SU-DHL-6 (cell line): ENCODE data around the gene TNKS1BP1.

Experiments used
- EZH2phosphoT487 ChIP-seq: fragments of 200-600 bp; sonication (generic), shearing (Covaris generic); conservative IDR thresholded peaks from 2 replicates; pipeline ENCODE4 v1.6.1; 2018; ENCODE audit warnings: mild to moderate bottlenecking, antibody characterized with exemption, low read length, moderate library complexity, mixed read lengths
- TF ChIP-seq, protein P1 (sequence below): fragments of 200-600 bp; sonication (generic); IDR thresholded peaks from one replicate; pipeline ENCODE4 v1.5.1; 2017; ENCODE audit warnings: antibody characterized with exemption, mild to moderate bottlenecking, low read length, moderate library complexity; ENCODE audit not compliant: insufficient read depth, poor library complexity, severe bottlenecking

DNA sequence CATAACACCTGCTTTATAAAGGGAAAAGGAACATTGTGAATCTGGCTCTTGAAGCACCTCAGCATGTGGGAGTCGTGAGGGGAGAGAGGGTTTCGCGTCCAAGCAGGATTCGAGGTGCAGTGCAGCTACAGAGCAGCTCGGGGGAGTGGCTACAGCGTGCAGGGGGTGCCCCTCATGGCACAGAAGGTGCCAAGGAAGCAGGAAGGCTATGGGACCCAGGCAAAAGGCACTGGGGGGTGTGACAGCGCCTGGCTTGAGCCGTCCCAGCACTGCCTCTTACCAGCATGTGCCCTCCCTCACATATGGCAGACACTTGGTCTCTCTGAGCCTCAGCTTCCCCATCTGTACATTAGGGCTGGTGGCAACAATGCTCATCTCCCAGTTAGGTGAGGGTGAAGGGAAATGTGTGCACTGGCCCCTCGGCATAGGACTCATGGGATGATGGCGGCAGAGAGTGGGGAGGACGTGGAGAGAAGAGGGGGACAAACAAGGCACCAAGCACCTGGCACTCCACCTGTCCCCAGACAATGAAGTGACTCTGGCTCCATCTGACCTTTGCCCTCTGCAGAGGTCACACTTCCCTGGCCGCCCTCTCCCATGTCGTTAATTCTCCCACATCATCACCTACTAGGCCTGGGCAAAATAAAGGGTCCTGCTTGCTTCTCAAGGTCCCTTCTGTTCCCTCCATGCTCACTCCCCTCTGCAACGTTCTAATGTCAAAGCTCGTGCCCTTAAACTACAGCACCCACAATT, 10.4 kb downstream of the TNKS1BP1 start:
- TF ChIP-seq, protein P1, sequence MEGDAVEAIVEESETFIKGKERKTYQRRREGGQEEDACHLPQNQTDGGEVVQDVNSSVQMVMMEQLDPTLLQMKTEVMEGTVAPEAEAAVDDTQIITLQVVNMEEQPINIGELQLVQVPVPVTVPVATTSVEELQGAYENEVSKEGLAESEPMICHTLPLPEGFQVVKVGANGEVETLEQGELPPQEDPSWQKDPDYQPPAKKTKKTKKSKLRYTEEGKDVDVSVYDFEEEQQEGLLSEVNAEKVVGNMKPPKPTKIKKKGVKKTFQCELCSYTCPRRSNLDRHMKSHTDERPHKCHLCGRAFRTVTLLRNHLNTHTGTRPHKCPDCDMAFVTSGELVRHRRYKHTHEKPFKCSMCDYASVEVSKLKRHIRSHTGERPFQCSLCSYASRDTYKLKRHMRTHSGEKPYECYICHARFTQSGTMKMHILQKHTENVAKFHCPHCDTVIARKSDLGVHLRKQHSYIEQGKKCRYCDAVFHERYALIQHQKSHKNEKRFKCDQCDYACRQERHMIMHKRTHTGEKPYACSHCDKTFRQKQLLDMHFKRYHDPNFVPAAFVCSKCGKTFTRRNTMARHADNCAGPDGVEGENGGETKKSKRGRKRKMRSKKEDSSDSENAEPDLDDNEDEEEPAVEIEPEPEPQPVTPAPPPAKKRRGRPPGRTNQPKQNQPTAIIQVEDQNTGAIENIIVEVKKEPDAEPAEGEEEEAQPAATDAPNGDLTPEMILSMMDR, result no peak
- TF ChIP-seq EZH2phosphoT487, result no peak
